ENCODE data around the gene STAB2.
A peak's percentile ranks its signal among the peaks of the same experiment; 100 is the strongest.

The STAB2 gene

GRCh38 chr12:103586791-103587370 is at the start of gene STAB2:
Gene STAB2, plus strand, starts transcription at chr12:103587273. Its CDS starts 204 bp downstream, at chr12:103587477.
- no peak for ATAC-seq

GRCh38 chr12:103538397-103538796 is 48.7 kb upstream of the STAB2 start:
- ATAC-seq = no peak

- ATAC-seq = no peak
Observed at GRCh38 chr12:103540319-103540718, 46.8 kb upstream of the STAB2 start.

GRCh38 chr12:103542078-103542477 is 45.0 kb upstream of the STAB2 start:
- ATAC-seq = no peak

GRCh38 chr12:103546959-103547358 is 40.1 kb upstream of the STAB2 start:
- ATAC-seq = no peak

GRCh38 chr12:103547376-103547775 is 39.7 kb upstream of the STAB2 start:
- ATAC-seq = no peak

- ATAC-seq = no peak
Observed at GRCh38 chr12:103547929-103548328, 39.1 kb upstream of the STAB2 start.

GRCh38 chr12:103548622-103549601 is 38.2 kb upstream of the STAB2 start:
- ATAC-seq = peak; percentile 80 to 87

- no peak for ATAC-seq
Observed at GRCh38 chr12:103556890-103557627, 30.0 kb upstream of the STAB2 start.

- ATAC-seq = no peak
Observed at GRCh38 chr12:103557628-103558010, 29.5 kb upstream of the STAB2 start.

GRCh38 chr12:103558879-103559278 is 28.2 kb upstream of the STAB2 start:
- ATAC-seq = no peak

- ATAC-seq = peak; percentile 30 to 35
Observed at GRCh38 chr12:103560604-103561101, 26.4 kb upstream of the STAB2 start.

- ATAC-seq = no peak
Observed at GRCh38 chr12:103561174-103561573, 25.9 kb upstream of the STAB2 start.

GRCh38 chr12:103566398-103566797 is 20.7 kb upstream of the STAB2 start:
- no peak for ATAC-seq

- ATAC-seq = no peak
Observed at GRCh38 chr12:103569278-103569677, 17.8 kb upstream of the STAB2 start.

GRCh38 chr12:103571286-103571685 is 15.8 kb upstream of the STAB2 start:
- no peak for ATAC-seq

GRCh38 chr12:103572312-103573045 is 14.6 kb upstream of the STAB2 start:
- no peak for ATAC-seq

- ATAC-seq = no peak
Observed at GRCh38 chr12:103573185-103573584, 13.9 kb upstream of the STAB2 start.

- no peak for ATAC-seq
Observed at GRCh38 chr12:103578926-103579325, 8.1 kb upstream of the STAB2 start.

- no peak for ATAC-seq
Observed at GRCh38 chr12:103580026-103580425, 7.0 kb upstream of the STAB2 start.

- ATAC-seq = no peak
Observed at GRCh38 chr12:103583008-103583407, 4.1 kb upstream of the STAB2 start.

GRCh38 chr12:103586132-103586531 is 941 bp upstream of the STAB2 start:
- no peak for ATAC-seq
